Measurements from ENCODE around the gene RASD1.

Gene RASD1

GRCh38 chr17:17525311-17525710 is 29.1 kb upstream of the RASD1 start:
- no peak for DNase-seq
- in situ Hi-C loops (cut with HindIII; ENCODE audit: low pct_ligation_motif_present, low sequenced_read_pairs), result no loop called here
- Histone ChIP-seq H3K27me3 (replicated peaks) (no peaks in the 10 kb centered on the region), H3K27ac (no peak overlapping the region), H3K36me3 (replicated peaks) (no peaks in the 10 kb centered on the region), H3K4me3 (ENCODE audit: low read depth, low read length) (no peak overlapping the region)
- TF ChIP-seq, protein P1, sequence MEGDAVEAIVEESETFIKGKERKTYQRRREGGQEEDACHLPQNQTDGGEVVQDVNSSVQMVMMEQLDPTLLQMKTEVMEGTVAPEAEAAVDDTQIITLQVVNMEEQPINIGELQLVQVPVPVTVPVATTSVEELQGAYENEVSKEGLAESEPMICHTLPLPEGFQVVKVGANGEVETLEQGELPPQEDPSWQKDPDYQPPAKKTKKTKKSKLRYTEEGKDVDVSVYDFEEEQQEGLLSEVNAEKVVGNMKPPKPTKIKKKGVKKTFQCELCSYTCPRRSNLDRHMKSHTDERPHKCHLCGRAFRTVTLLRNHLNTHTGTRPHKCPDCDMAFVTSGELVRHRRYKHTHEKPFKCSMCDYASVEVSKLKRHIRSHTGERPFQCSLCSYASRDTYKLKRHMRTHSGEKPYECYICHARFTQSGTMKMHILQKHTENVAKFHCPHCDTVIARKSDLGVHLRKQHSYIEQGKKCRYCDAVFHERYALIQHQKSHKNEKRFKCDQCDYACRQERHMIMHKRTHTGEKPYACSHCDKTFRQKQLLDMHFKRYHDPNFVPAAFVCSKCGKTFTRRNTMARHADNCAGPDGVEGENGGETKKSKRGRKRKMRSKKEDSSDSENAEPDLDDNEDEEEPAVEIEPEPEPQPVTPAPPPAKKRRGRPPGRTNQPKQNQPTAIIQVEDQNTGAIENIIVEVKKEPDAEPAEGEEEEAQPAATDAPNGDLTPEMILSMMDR (IDR thresholded peaks at IDR 0.05; ENCODE audit: low read depth, low read length, missing control alignments), result no peak

GRCh38 chr17:17523731-17524490 is 27.7 kb upstream of the RASD1 start:
- Histone ChIP-seq H3K27me3 (replicated peaks) (no peaks in the 10 kb centered on the region), H3K27ac (no peak overlapping the region), H3K36me3 (replicated peaks) (no peaks in the 10 kb centered on the region), H3K4me3 (ENCODE audit: low read depth, low read length) (no peak overlapping the region)
- no peak for DNase-seq
- in situ Hi-C loops (cut with HindIII; ENCODE audit: low pct_ligation_motif_present, low sequenced_read_pairs), result no loop called here
- TF ChIP-seq, protein P1 (IDR thresholded peaks at IDR 0.05; ENCODE audit: low read depth, low read length, missing control alignments), result no peak

DNA sequence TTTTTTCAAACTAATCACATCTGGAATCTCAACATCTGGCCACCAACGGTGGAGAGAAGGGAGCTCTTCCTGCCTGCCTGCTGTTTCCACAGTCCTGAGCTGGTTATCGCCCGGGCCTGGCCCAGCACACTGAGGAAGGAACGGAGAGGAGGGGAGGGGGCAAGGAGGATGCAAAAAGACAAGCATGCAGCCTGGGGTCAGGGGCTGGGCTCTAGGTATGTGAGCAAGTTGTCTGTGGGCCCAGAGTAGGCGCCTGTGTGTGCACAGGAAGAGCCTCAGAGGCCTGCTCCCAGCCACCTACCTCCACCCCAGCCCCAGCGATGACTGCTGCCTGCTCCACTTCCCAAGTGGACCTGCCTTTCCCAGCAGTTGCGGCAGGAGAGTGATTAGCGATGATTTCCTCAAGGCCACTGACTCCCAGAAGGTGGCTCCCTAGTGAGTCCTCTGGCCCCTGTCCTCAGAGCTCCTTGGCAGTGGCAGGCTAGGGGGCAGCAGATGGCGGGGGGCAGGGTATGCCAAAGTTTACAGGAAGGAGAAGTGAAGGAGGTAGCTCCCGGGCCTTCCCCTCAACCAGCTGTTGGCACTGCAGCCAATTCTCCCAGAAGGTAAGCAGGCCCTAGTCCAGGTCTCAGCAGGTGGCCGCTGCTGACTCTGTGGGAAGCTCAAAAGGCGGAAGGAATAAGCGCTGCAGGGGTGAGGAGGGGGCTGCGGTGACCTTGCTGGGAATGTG is 27.0 kb upstream of the RASD1 start:
- Histone ChIP-seq H3K4me3 (ENCODE audit: low read depth, low read length) (no peak overlapping the region), H3K36me3 (replicated peaks) (no peaks in the 10 kb centered on the region), H3K27ac (no peak overlapping the region), H3K27me3 (replicated peaks) (no peaks in the 10 kb centered on the region)
- TF ChIP-seq, protein P1 (IDR thresholded peaks at IDR 0.05; ENCODE audit: low read depth, low read length, missing control alignments), result no peak
- in situ Hi-C loops (cut with HindIII; ENCODE audit: low pct_ligation_motif_present, low sequenced_read_pairs), result no loop called here
- DNase-seq, result no peak

- TF ChIP-seq, protein P1 (IDR thresholded peaks at IDR 0.05; ENCODE audit: low read depth, low read length, missing control alignments), result no peak
- in situ Hi-C loops (cut with HindIII; ENCODE audit: low pct_ligation_motif_present, low sequenced_read_pairs), result no loop called here
These were observed 24.5 kb upstream of the RASD1 start for GRCh38 chr17:17520599-17521232.

DNA sequence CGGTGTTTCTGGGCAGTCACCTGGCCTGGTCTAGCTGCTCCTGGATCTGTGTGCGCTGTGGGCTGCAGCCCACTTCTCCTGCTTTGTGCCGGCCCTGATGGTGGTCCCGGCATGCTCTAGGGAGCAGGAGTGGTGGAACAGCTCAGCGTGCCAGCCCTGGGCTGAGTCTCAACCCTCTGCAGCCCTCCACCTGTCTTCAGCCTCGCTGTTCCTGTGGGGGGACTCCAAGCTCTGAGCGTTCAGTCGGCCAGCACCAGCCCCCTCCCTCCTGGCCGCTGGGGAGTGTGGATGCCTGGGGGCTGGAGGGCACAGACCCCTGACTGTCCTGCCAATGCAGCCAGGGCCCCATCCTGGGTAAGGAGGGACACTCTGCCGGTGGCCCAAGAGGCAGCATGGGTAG is 23.7 kb upstream of the RASD1 start:
- H3K27me3 ChIP-seq (replicated peaks), result no peaks in the 10 kb centered on the region
- H3K4me3 ChIP-seq (ENCODE audit: low read depth, low read length), result no peak overlapping the region
- H3K36me3 ChIP-seq (replicated peaks), result no peaks in the 10 kb centered on the region
- H3K27ac ChIP-seq, result no peak overlapping the region
- in situ Hi-C loops (cut with HindIII; ENCODE audit: low pct_ligation_motif_present, low sequenced_read_pairs), result no loop called here
- TF ChIP-seq, protein P1 (IDR thresholded peaks at IDR 0.05; ENCODE audit: low read depth, low read length, missing control alignments), result no peak
- DNase-seq, result no peak

More at GRCh38 chr17:17520599-17521232, 24.5 kb upstream of the RASD1 start:
- Histone ChIP-seq H3K27ac (no peak overlapping the region), H3K27me3 (replicated peaks) (no peaks in the 10 kb centered on the region), H3K36me3 (replicated peaks) (no peaks in the 10 kb centered on the region), H3K4me3 (ENCODE audit: low read depth, low read length) (no peak overlapping the region)
- no peak for DNase-seq

Data from brain microvascular endothelial cell (primary cell).